Thyroid gland (tissue), 4 donors: ENCODE results near the gene LSM3. TPM values are rescaled to one million over a fixed set of nuclear protein-coding genes. Genes with fewer than 3 reads are reported as not detected.
A peak's percentile ranks its signal among the peaks of the same experiment; 100 is the strongest.

Experiments used
- DNase-seq, 2 donors: peaks; one replicate each; pipeline ENCODE4 v3.0.0-alpha.2; 2019
- H3K27ac ChIP-seq, 3 donors: fragments of 200-600 bp; sonication (generic); 1 replicate in 2 of 3; 2 replicates in 1 of 3; pipeline ENCODE4 v1.5.1; 2016 to 2019; ENCODE audit warnings: mild to moderate bottlenecking in 1 of 3, moderate library complexity in 1 of 3
- H3K27me3 ChIP-seq: fragments of 200-600 bp; sonication (generic); one replicate; pipeline ENCODE4 v1.5.1; 2019
- H3K36me3 ChIP-seq, 2 donors: fragments of 200-600 bp; sonication (generic); one replicate each; pipeline ENCODE4 v1.5.1; 2016 to 2019
- H3K4me1 ChIP-seq, 2 donors: fragments of 200-600 bp; sonication (generic); one replicate each; pipeline ENCODE4 v1.5.1; 2017 to 2019
- H3K4me3 ChIP-seq, 3 donors: fragments of 200-600 bp; sonication (generic); replicated peaks in 1 of 3; 1 replicate in 2 of 3; 2 replicates in 1 of 3; pipeline ENCODE4 v1.5.1; 2016; ENCODE audit warnings: mild to moderate bottlenecking in 1 of 3
- H3K9me3 ChIP-seq: fragments of 200-600 bp; sonication (generic); one replicate; pipeline ENCODE4 v1.5.1; 2017
- CTCF ChIP-seq, 6 experiments: fragments of 200-600 bp in 3 of 6; fragments of 450-650 bp in 3 of 6; sonication (generic) in 3 of 6; IDR thresholded peaks; one replicate each; pipeline ENCODE4 v1.5.1; 2016 to 2019; ENCODE audit warnings: antibody characterized with exemption in 6 of 6, mild to moderate bottlenecking in 2 of 6, inconsistent platforms in 1 of 6, moderate library complexity in 1 of 6
- POLR2A ChIP-seq, 2 donors: fragments of 450-650 bp; IDR thresholded peaks; one replicate each; pipeline ENCODE4 v1.6.1; 2017; ENCODE audit warnings: antibody characterized with exemption in 2 of 2, mild to moderate bottlenecking in 2 of 2, moderate library complexity in 1 of 2
- WGBS, 2 donors: methylation state at CpG; one replicate each; pipeline ENCODE4 v1.1.5; 2017; 5-methylcytosine and 5-hydroxymethylcytosine counted together
- intact Hi-C: fragments of 100-400 bp; cut with DNase I; formaldehyde crosslinking; loops from one replicate; pipeline ENCODE4 v1.15.1; 2023
- total RNA-seq, 4 donors: library from RNA; depleted of rRNA; stranded (reverse); fragments of >200 nt; gene quantifications; one replicate each; pipeline ENCODE4 v1.2.3, GENCODE V29; 2016

LSM3 gene
- total RNA-seq, 4 donors from 2014 or later: 9.9 to 15.6 (median 15.3) TPM

GRCh38 chr3:14236902-14237301 is 58.3 kb downstream of the LSM3 start:
- H3K27me3 ChIP-seq: no peaks in the 10 kb centered on the region
- DNase-seq: no peak
- TF ChIP-seq POLR2A (IDR thresholded peaks at IDR 0.05) (no peak), CTCF (IDR thresholded peaks at IDR 0.05) (no peak)
- H3K4me3 ChIP-seq: no peak overlapping the region
- intact Hi-C loops: no loop called here
- no peaks in the 10 kb centered on the region for H3K9me3 ChIP-seq
- H3K36me3 ChIP-seq: no peaks in the 10 kb centered on the region
- peak overlapping the region; percentile 8 to 80 (median 48) for H3K27ac ChIP-seq
- H3K4me1 ChIP-seq: peaks cover 43 to 65% of the 10 kb centered on the region in 2 donors
- 84 to 87% methylated on average over 3 of the region's 3 CpGs for WGBS, 2 donors

GRCh38 chr3:14237457-14237856 is 58.8 kb downstream of the LSM3 start:
- Histone ChIP-seq H3K36me3 (no peaks in the 10 kb centered on the region), H3K4me1 (peaks cover 49 to 67% of the 10 kb centered on the region in 2 donors), H3K9me3 (no peaks in the 10 kb centered on the region), H3K27me3 (no peaks in the 10 kb centered on the region), H3K27ac (peak overlapping the region in 2 of 3 donors; percentile 5 to 48), H3K4me3 (no peak overlapping the region)
- TF ChIP-seq POLR2A (IDR thresholded peaks at IDR 0.05) (no peak), CTCF (IDR thresholded peaks at IDR 0.05) (no peak)
- intact Hi-C loops: no loop called here
- WGBS, 2 donors: 14 to 22% methylated on average over 2 to 6 of the region's 6 CpGs
- DNase-seq: peak; percentile 52 to 65

GRCh38 chr3:14238356-14238755 is 59.7 kb downstream of the LSM3 start:
- Histone ChIP-seq H3K4me1 (peaks cover 56 to 67% of the 10 kb centered on the region in 2 donors), H3K27me3 (no peaks in the 10 kb centered on the region), H3K27ac (no peak overlapping the region), H3K4me3 (no peak overlapping the region), H3K9me3 (no peaks in the 10 kb centered on the region), H3K36me3 (no peaks in the 10 kb centered on the region)
- DNase-seq: no peak
- no peak for TF ChIP-seq POLR2A (IDR thresholded peaks at IDR 0.05)
- TF ChIP-seq CTCF (IDR thresholded peaks at IDR 0.05): no peak
- 96 to 99% methylated on average over 7 of the region's 7 CpGs for WGBS, 2 donors
- intact Hi-C loops: no loop called here

- H3K4me1 ChIP-seq: peaks cover 50 to 67% of the 10 kb centered on the region in 2 donors
- H3K27ac ChIP-seq: no peak overlapping the region
- TF ChIP-seq POLR2A (IDR thresholded peaks at IDR 0.05): no peak
- TF ChIP-seq CTCF (IDR thresholded peaks at IDR 0.05): no peak
- H3K4me3 ChIP-seq: no peak overlapping the region
- intact Hi-C loops: no loop called here
- H3K9me3 ChIP-seq: no peaks in the 10 kb centered on the region
- no peaks in the 10 kb centered on the region for H3K27me3 ChIP-seq
- DNase-seq: no peak
- no peaks in the 10 kb centered on the region for H3K36me3 ChIP-seq
Observed at GRCh38 chr3:14238930-14239329, 60.3 kb downstream of the LSM3 start.

- no peak for DNase-seq
- intact Hi-C loops: no loop called here
- Histone ChIP-seq H3K9me3 (no peaks in the 10 kb centered on the region), H3K36me3 (no peaks in the 10 kb centered on the region), H3K4me3 (no peak overlapping the region), H3K4me1 (peaks cover 50 to 69% of the 10 kb centered on the region in 2 donors), H3K27ac (no peak overlapping the region), H3K27me3 (no peaks in the 10 kb centered on the region)
- TF ChIP-seq CTCF (IDR thresholded peaks at IDR 0.05) (no peak), POLR2A (IDR thresholded peaks at IDR 0.05) (no peak)
Observed at GRCh38 chr3:14239940-14240339, 61.3 kb downstream of the LSM3 start.
